ENCODE measurements around the gene SEMA7A.

DNA sequence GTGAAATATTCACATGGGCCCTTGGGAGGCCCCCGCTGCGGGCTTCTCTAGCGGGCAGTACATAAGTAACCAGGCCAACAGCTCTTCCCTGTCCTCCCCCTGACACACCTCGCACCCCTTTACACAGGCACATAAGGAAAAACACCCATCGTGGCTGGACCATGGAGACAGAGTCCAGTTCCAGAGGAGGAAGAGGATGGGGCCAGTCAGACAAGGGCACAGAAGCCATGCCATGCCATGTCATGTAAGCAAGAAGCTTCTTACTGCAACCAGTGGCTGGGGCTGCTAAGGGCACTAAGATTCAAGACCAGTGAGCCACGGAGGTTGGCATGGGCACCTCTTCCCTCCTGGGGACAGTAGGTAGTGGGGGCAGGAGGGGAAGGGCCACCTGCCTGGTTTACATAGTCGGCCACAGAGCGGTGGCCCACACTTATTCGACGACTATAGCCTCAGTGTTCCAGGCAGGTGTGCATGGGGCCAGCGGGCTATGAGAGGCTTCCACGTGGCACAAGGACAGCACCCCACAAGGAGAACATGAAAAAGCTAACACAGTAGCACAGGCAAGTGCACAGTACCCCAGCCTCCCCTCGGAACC is 60.6 kb downstream of the SEMA7A start:
- TF ChIP-seq, protein P1, sequence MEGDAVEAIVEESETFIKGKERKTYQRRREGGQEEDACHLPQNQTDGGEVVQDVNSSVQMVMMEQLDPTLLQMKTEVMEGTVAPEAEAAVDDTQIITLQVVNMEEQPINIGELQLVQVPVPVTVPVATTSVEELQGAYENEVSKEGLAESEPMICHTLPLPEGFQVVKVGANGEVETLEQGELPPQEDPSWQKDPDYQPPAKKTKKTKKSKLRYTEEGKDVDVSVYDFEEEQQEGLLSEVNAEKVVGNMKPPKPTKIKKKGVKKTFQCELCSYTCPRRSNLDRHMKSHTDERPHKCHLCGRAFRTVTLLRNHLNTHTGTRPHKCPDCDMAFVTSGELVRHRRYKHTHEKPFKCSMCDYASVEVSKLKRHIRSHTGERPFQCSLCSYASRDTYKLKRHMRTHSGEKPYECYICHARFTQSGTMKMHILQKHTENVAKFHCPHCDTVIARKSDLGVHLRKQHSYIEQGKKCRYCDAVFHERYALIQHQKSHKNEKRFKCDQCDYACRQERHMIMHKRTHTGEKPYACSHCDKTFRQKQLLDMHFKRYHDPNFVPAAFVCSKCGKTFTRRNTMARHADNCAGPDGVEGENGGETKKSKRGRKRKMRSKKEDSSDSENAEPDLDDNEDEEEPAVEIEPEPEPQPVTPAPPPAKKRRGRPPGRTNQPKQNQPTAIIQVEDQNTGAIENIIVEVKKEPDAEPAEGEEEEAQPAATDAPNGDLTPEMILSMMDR (IDR thresholded peaks at IDR 0.05), result no peak
- no peak for TF ChIP-seq POLR2A (IDR thresholded peaks at IDR 0.05)
